ACC112 (cell line): ENCODE results near the gene ALOX15B.

Experiments used
- H2AFZ ChIP-seq: fragments of 200-600 bp; sonication (generic); one replicate; pipeline ENCODE4 v1.6.0; 2017; ENCODE audit warnings: antibody characterized with exemption, low read length; ENCODE audit not compliant: unreplicated experiment
- H3K27ac ChIP-seq: fragments of 200-600 bp; sonication (generic); 2 replicates; pipeline ENCODE4 v1.5.1; 2014; ENCODE audit warnings: low read depth, mild to moderate bottlenecking, antibody characterized with exemption, low read length, moderate library complexity
- H3K27me3 ChIP-seq: fragments of 200-600 bp; sonication (generic); 2 replicates; pipeline ENCODE4 v1.6.1; 2014; ENCODE audit warnings: mild to moderate bottlenecking, antibody characterized with exemption, low read length, moderate library complexity, mixed read lengths; ENCODE audit not compliant: insufficient read depth
- H3K36me3 ChIP-seq: fragments of 200-600 bp; sonication (generic); 2 replicates; pipeline ENCODE4 v1.6.1; 2016; ENCODE audit warnings: mild to moderate bottlenecking, antibody characterized with exemption, low read length, moderate library complexity, mixed read lengths; ENCODE audit not compliant: insufficient read depth
- H3K4me1 ChIP-seq: fragments of 200-600 bp; sonication (generic); one replicate; pipeline ENCODE4 v1.6.1; 2016; ENCODE audit warnings: low read length, mixed read lengths; ENCODE audit not compliant: insufficient read depth, unreplicated experiment, control insufficient read depth
- H3K4me3 ChIP-seq: fragments of 200-600 bp; sonication (generic); 2 replicates; pipeline ENCODE4 v1.5.1; 2014; ENCODE audit warnings: mild to moderate bottlenecking, low read depth, low read length
- H3K79me2 ChIP-seq: fragments of 200-600 bp; sonication (generic); one replicate; pipeline ENCODE4 v1.6.0; 2016; ENCODE audit warnings: low read length; ENCODE audit not compliant: control insufficient read depth, unreplicated experiment, insufficient read depth

ALOX15B gene, protein sequence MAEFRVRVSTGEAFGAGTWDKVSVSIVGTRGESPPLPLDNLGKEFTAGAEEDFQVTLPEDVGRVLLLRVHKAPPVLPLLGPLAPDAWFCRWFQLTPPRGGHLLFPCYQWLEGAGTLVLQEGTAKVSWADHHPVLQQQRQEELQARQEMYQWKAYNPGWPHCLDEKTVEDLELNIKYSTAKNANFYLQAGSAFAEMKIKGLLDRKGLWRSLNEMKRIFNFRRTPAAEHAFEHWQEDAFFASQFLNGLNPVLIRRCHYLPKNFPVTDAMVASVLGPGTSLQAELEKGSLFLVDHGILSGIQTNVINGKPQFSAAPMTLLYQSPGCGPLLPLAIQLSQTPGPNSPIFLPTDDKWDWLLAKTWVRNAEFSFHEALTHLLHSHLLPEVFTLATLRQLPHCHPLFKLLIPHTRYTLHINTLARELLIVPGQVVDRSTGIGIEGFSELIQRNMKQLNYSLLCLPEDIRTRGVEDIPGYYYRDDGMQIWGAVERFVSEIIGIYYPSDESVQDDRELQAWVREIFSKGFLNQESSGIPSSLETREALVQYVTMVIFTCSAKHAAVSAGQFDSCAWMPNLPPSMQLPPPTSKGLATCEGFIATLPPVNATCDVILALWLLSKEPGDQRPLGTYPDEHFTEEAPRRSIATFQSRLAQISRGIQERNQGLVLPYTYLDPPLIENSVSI

DNA sequence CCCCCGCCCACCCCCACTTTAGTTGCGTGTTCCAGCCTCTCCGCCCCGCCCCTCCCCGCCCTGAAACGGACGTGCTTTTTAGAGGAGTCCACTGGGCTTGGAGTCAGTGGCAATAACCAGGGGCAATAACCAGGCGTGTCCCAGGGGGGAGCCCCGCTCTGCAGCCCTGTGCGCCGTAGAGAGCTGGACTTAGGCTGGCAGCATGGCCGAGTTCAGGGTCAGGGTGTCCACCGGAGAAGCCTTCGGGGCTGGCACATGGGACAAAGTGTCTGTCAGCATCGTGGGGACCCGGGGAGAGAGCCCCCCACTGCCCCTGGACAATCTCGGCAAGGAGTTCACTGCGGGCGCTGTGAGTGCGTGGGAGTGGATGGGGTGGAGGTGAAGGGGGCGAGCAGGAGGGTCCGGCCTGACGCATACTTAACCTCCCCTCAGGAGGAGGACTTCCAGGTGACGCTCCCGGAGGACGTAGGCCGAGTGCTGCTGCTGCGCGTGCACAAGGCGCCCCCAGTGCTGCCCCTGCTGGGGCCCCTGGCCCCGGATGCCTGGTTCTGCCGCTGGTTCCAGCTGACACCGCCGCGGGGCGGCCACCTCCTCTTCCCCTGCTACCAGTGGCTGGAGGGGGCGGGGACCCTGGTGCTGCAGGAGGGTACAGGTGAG is at the start of gene ALOX15B:
Gene ALOX15B (plus strand): TSS at position 106 of the 657 bp plus-strand sequence. CDS start 97 bp downstream, at position 203.
- H2AFZ ChIP-seq, result peak within 1 kb of the TSS; percentile 62
- H3K79me2 ChIP-seq, result no peaks in the 10 kb centered on the region
- no peaks in the 10 kb centered on the region for H3K27me3 ChIP-seq
- no peak within 1 kb of the TSS for H3K27ac ChIP-seq
- H3K4me1 ChIP-seq, result peaks cover 10% of the 10 kb centered on the region
- peak within 1 kb of the TSS; percentile 34; the same call in 1 of the 2 replicates for H3K4me3 ChIP-seq
- H3K36me3 ChIP-seq, result no peaks in the 10 kb centered on the region

DNA sequence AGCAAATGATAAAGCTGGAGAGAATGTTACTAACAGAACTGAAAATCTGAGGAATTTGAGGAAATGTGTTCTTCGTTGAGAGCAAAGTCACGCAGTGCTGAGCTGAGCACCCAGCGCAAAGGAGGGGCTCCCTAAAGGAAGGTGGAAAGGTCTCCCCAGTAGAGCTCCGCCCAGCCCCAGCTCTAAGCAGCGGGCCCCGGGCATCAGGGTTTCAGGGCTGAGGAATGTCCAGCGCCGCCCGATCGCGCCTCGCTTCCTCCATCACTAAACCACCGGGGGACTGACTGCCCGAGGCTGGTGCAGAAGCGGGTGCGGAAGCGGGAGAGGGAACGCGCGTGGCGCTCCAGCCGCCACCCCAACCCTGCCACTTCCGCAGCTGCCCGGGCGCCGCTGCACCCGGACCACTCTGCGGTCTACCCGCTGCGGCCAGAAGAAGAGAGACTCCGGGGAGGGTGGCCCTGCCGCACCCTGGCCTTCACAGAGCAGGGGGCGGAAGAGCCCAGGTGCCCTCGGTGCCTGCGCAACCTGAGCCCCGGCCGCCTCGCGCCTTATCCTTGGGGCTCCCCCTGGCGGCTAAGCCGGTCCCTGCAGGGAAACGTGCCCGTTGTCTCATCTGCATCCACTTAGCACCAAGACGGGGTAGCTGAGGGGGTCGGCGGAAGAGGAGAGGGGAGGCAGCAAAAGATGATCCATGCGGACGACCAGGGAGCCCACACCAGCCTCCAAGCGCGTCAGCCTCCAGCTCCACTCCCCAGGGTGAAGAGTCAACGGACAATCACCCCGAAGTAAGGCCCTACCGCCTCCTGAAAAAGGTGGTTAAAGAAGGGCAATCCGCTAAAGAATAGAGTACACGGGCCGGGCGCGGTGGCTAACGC is 48.8 kb upstream of the ALOX15B start:
- Histone ChIP-seq H3K4me1 (no peaks in the 10 kb centered on the region), H3K79me2 (no peaks in the 10 kb centered on the region), H3K27ac (no peak overlapping the region), H2AFZ (peak overlapping the region; percentile 88), H3K4me3 (peak overlapping the region; percentile 85), H3K27me3 (no peaks in the 10 kb centered on the region), H3K36me3 (no peaks in the 10 kb centered on the region)

DNA sequence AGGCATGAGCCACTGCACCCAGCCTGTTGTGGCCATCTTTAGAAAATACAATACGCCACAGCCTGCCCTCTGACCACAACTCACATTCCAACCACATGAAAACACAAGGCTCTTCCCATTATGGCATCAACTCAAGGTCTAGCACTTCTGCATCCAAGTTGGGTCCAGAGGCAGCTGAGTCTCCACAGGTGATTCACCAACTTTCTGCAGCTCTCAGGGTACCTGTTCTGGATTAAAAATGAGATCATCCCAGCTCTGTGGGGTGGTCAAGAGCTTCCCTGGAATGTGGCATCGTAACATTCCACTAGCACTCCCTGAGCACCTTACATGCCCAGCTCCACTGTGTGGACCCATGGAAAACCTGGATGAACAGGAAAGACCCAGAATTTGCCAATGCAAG is 46.3 kb upstream of the ALOX15B start:
- no peaks in the 10 kb centered on the region for H3K27me3 ChIP-seq
- no peaks in the 10 kb centered on the region for H3K36me3 ChIP-seq
- no peaks in the 10 kb centered on the region for H3K79me2 ChIP-seq
- H3K27ac ChIP-seq, result no peak overlapping the region
- no peak overlapping the region for H2AFZ ChIP-seq
- no peak overlapping the region for H3K4me3 ChIP-seq
- H3K4me1 ChIP-seq, result no peaks in the 10 kb centered on the region

DNA sequence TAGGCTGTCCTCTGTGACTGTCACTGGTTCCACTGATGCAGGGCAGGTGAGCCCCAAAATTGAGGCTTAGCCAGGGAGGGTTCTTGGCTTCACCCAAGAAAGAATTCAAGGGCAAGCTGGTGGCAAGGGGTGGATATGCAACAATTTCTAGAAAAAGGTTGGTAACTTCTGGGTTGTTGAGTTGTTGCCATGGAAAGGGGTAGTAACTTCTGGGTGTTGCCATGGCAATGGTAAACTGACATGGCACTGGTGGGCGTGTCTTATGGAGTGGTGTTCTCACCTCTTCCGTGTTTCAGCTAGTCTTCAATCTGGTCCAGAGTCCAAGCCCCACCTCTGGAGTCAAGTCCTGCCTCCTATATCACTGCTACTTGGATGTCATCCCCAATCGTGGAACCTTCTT is 45.9 kb upstream of the ALOX15B start:
- H3K36me3 ChIP-seq, result no peaks in the 10 kb centered on the region
- no peak overlapping the region for H2AFZ ChIP-seq
- no peaks in the 10 kb centered on the region for H3K27me3 ChIP-seq

DNA sequence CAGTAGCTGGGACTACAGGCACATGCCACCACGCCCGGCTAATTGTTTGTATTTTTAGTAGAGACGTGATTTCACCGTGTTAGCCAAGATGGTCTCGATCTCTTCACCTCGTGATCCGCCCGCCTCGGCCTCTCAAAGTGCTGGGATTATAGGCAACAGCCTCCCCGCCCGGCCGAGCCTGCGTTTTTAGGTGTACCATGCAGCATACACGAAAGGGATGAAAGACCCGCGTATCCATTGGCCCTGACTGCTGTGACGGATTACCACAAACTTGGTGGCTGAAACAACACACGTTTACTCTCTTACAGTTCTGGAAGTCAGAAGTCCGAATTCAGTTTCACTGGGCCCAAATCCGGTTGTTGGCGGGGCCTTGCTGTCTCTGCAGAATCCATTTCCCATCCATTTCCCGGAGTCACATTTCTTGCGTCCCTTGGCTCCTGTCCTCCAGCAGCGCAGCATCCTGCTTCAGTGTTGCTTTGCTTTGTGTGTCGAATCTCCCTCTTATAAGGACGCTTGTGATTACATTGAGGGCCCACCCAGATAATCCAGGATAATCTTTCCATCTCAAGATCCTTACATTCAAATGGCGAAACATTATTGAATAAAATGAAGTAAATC is 44.8 kb upstream of the ALOX15B start:
- no peak overlapping the region for H3K27ac ChIP-seq
- H3K4me3 ChIP-seq, result no peak overlapping the region
- no peaks in the 10 kb centered on the region for H3K4me1 ChIP-seq
- H3K27me3 ChIP-seq, result no peaks in the 10 kb centered on the region
- H2AFZ ChIP-seq, result no peak overlapping the region
- H3K36me3 ChIP-seq, result no peaks in the 10 kb centered on the region
- no peaks in the 10 kb centered on the region for H3K79me2 ChIP-seq

More for the DNA sequence above, 45.9 kb upstream of the ALOX15B start:
- no peak overlapping the region for H3K4me3 ChIP-seq
- no peak overlapping the region for H3K27ac ChIP-seq
- H3K4me1 ChIP-seq, result no peaks in the 10 kb centered on the region
- H3K79me2 ChIP-seq, result no peaks in the 10 kb centered on the region

DNA sequence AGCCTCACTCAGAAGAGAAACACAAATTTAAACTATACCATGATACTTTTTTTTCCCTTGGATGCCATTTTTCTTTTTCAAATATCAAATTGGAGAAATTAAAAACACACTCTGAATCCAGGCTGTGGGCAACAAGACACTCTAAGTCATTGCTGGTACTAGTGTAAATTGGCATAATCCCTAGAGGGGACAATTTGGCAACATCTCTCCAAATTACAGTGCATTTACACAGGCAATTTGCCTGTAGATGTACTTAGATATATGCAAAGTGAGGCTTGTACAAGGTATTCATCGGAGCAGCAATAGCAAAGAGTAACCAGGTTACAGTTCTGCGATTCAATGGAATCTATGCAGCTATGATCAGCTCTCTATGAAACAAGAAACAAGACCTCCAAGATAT is 43.1 kb upstream of the ALOX15B start:
- H2AFZ ChIP-seq, result no peak overlapping the region
- H3K27me3 ChIP-seq, result 0 out of 2 replicates have a peak, but pooled peaks cover 5% of the 10 kb centered on the region
- H3K4me1 ChIP-seq, result no peaks in the 10 kb centered on the region
- no peaks in the 10 kb centered on the region for H3K79me2 ChIP-seq
- H3K4me3 ChIP-seq, result no peak overlapping the region
- no peaks in the 10 kb centered on the region for H3K36me3 ChIP-seq
- no peak overlapping the region for H3K27ac ChIP-seq

DNA sequence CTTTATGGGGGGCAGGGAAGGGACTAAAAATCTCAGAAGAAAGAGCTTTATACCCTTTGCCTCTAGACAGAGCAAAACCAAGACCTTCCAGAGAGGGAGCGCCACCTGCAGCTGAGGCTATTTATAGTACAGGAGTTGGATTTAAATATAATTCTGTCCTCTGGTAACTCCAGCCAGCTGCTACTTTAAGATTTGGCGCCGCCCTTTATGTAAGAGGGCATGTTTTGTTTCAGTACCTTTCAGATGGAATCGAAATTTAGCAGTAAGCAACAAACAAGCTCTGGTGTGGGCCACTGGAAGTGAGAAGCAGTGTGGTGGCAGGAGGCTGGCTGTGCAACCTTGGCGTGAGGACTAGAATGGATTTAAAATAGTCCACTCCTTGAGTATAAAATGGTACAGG is 41.7 kb upstream of the ALOX15B start:
- Histone ChIP-seq H3K36me3 (no peaks in the 10 kb centered on the region), H3K27me3 (peaks cover 16% of the 10 kb centered on the region), H3K79me2 (no peaks in the 10 kb centered on the region), H3K27ac (no peak overlapping the region), H3K4me3 (no peak overlapping the region), H2AFZ (no peak overlapping the region), H3K4me1 (no peaks in the 10 kb centered on the region)

DNA sequence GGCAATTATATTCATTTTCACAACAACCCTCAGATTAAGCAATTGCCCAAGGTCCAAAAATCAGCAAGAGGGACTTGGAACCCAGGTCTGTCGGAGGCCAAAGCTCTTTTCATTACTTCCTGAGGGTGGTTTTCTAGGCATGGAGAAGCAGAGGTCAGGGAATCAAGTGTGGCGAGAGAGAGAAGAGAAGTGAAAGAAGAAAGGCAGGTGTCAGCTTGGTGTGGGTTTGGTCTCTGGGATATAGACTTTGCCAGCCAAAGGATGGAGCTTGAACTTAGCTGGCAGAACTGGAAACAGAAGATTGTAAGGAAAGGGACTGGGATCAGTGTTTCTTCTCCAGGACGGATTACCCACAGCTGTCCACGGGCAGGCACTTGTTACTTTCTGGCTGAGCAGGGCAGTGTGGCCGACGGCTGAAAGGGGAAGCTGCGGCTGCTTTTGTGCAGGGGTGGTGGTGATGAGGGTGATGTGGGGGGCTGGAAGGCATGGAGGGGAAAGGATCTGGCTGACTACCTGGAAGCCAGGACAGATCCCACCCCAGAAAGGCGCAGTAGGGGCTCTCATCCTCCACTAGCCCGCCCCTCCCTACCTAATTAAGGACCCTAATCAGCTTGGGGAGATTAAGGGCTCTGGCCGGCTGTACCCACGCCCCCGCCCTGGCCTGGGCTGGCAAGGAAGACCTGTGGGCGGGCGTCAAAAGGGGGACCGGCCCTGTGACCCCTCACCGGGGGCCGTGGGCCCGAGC is 36.7 kb upstream of the ALOX15B start, which contains the start of gene GUCY2D:
Gene GUCY2D (plus strand): TSS at position 640 of the 745 bp plus-strand sequence. CDS start 433 bp downstream, outside the sequence.
- peak within 1 kb of the TSS; percentile 12 for H2AFZ ChIP-seq
- peak within 1 kb of the TSS; percentile 12; the same call in 1 of the 2 replicates for H3K4me3 ChIP-seq
- H3K27me3 ChIP-seq, result peaks cover 36% of the 10 kb centered on the region
- peaks cover 7% of the 10 kb centered on the region for H3K4me1 ChIP-seq
- no peaks in the 10 kb centered on the region for H3K79me2 ChIP-seq
- H3K27ac ChIP-seq, result no peak within 1 kb of the TSS
- no peaks in the 10 kb centered on the region for H3K36me3 ChIP-seq
